Measurements from ENCODE around the gene ITGB5.

- TF ChIP-seq CTCF (IDR thresholded peaks at IDR 0.05; ENCODE audit: low read depth, low read length) (no peak), EZH2phosphoT487 (IDR thresholded peaks at IDR 0.05; ENCODE audit: low read depth) (no peak)
These were observed 128.1 kb downstream of the ITGB5 start for GRCh38 chr3:124758851-124759635.
